GM19023 (cell line): ENCODE results near the gene HOXA9.
A peak's percentile ranks its signal among the peaks of the same experiment; 100 is the strongest.

Experiments used
- ATAC-seq: cut with Tn5 transposase; IDR thresholded peaks from one replicate; pipeline ENCODE4 v1.9.1; 2021; ENCODE audit warnings: mild to moderate bottlenecking, moderate library complexity; ENCODE audit not compliant: unreplicated experiment

The HOXA9 gene

DNA sequence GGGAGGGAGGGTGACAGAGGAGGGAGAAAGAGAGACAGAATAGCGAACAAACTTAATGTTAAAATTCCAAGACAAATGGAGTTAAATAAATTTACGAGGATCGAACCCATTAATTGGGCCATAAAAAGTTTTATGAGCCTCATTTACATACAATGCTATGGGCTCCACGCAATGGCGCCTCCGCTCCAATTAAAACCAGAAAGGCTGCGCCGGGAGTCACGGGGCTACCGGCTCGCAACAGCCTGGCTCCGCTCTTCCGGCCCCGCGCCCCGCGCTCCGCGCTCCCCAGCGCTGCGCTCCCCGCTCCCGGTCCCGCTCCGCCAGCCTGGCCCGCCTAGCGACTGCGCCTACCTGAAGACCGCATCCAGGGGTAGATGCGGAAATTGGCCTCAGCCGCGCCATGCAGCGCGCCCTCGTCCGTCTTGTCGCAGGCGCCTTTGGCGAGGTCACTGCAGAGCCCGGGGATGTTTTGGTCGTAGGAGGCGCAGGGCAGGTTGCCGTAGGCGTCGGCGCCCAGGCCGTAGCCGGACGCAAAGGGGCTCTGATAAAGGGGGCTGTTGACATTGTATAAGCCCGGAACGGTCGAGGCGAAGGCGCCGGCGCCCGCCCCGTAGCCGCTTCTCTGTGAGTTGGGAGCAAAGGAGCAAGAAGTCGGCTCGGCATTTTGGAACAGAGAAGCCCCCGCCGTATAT lies 9.4 kb downstream of the HOXA9 start:
- ATAC-seq = no peak

DNA sequence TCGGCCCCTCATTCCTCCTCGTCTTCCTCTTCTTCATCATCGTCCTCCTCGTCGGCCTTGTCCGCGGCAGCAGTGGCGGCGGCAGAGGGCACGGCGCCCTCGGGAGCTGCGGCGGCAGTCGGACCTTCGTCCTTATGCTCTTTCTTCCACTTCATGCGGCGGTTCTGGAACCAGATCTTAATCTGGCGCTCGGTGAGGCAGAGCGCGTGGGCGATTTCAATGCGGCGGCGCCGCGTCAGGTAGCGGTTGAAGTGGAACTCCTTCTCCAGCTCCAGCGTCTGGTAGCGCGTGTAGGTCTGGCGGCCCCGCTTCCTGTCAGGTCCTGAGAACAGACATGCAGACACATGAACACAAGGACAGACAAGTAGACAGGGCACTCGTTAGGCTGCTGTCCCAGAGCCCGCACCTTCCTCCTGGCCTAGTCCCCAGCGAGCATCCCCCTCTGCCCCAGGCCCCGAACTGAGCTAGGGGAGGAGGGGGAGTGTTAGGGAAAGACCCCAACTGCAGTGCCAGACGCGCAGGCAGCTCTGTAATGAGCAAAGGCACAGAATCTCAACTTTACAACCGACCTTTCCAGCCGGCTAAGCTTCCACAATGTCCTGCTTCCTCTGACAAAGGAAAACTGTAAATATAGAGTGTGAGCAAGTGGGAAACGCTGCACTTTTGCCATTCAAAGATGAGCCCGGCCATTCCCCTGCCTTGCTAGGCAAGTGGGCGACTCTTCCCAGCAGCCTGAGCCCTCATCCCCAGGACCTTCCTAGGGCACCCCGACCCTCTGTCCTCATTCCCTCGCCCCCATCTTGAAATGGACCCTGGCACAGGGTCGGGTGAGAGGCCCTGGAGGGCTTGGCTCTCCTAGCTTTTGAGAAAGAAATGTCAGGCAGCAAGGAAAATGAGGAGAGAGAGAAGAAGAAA lies 10.2 kb downstream of the HOXA9 start:
- ATAC-seq = no peak

DNA sequence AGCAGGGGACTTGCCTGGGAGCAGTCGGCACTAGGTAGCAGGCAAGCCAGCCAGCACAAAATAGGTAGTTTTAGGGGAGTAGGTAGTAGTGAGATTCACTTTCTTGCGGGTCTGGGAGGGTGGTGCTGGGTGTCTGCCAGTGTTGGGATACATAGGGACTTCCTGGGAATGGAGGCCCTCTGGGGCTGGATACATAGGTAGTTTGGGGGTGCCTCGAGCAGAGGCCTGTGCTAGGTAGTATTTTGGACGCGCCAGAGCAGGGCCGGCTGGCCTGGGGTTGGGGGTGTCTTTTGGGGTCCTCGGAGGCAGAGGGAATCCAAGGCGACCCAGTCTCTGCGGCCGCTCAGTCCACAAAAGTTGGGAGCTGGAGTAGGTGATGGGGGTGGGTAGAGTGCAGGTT lies 11.0 kb downstream of the HOXA9 start:
- no peak for ATAC-seq

DNA sequence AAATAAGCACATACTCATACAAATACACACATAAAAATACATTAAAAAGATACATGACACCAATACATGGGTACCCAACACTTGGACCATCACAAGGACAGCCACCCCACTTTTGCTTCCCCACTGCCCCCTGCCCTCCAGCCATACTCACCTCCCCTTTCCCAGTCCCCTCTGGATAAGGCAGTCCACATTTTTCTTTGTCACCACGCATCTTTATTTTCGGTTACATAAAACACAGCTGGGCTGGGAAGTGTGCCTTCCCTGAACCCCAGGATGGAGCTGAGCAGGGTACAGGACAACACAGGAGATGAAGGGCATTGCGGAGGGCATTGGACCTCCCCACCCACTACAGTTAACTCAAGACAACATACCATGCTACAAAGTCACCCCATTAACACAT lies 11.8 kb downstream of the HOXA9 start:
- no peak for ATAC-seq

DNA sequence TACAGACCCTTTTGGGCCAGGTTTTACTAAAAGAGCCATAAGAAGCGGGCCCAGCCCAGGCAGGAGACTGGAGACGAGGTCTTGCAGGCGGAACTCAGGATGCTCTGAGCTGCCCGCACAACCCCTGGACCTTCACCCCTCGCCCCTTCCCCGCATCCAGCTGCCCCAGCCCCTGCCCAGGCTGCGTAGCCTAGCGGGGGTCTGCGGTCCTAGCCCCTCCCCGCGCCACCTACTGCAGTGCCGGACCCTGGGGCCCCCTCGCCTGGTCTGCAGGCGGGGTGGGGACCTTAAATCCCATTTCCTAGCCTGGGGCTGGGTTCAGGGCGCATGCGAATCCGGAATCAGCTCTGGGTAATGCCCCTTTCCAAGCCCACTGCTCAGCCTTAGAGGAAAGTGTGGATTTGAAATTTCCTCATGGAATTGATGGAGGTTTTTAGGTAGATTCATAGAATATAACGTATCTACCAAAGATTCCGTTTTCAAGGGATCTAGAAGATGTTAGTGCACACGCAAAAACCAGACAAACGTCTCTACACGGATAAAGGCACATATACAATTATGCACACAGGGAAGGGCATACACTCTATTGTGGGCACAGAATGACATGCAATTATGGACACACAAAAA lies 12.4 kb downstream of the HOXA9 start:
- ATAC-seq = no peak

DNA sequence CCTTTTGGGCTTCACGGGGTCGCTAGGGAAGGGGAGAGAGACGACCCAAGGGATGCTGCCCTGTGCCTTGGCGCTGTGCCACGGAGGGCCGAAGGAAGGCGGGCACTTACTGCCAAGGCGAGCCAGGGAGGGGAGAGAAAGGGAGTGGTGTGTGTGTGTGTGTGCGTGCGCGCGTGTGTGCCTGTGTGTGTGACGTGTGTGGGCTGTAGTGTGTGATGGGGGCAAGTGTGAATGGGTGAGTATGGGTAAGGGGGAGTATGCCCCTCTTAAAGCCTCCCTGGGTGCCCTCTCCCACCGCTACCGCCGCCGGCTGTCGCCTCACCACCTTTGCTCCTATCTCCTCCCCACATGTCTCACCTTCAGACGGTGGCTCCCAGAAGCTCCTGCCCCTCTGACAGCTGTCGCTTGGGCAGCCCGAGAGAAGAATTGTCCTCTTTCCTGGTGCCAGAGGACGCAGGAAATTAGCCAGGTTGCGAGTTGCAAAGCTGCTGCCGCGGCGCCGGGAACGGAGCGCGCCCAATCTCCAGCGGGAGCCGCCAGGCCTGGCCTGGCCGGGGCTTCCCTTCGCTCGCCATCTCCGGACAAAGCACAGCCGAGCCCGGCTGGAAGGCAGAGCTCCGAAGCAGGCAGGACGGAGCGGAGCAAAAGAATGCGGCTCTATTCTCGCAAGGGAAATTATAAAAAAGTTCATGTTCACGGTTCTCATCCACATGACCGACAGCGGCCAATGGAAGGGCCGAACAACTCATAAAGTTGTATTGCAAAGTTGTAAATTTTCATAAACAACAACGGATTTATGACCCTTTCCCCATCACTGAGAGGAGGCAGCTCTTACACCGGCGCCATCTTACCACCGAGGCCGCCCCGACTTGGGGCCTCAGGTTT lies 13.2 kb downstream of the HOXA9 start, which contains the start of gene HOXA3:
Gene HOXA3 (minus strand): TSS at position 653 of the 885 bp plus-strand sequence. CDS start 41,943 bp downstream, outside the sequence.
- ATAC-seq = no peak

DNA sequence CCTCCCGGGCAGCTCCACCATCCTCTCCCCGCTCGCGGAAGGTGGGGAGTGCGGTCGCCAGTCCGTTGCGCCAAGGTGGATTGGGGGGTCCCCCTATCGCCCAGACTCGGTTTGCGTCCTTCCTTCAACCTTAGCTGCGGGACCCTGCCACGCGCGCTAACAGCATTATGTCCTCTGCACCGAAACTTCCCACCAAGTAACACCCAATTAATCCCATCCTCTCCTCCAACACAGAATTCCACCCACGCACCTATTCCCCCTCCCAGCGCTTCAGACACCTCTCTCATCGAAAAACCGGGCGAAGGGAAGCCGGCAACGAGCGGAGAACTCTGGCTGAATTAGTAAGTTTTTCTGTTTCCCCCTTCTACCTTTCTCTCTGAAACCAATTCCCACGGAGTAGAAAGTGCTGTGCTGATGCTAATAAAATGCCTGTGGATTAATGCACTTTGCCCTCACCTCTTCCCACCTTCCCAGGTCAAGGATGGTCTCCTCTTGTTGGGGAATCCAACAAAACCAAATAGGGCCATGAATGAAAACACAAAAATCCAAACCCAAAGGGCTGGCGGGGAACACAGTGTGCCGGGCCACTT lies 13.9 kb downstream of the HOXA9 start:
- no peak for ATAC-seq

DNA sequence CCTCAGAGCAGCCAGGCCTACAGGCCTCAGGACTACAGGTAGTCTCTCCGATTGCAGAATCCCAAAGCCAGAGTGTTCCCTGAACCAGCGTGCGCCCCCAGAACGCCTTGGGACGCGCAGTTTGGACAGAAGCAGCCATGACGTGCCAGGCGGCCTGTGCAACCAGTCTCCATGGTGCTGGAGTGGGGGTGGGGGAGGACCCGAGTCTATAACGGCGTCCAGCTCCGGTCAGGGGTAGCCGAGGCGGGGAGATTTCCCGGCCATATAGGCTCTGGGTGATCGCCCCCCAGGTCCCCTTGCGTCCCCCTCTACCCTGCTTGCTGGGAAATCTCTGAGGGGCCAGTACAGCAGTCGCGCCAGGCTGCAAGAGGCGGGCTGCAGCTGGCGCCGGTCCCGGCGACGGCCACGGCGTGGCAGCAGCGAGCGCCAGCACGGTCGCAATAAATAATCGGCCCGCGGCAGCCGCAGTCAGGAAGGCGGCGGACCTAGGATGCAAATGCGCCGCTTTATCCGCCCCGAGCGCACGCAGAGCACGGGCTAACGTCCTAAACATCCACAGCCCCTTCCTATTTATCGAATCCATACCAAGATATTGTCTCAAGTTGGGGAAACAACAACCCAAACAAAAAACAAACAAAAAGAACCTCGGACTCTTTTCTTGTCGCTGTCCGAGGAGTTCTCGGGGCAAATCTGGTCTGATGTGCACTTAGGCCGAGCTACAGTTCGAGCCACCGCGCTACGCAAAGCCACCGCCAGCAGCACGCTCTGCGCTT lies 14.6 kb downstream of the HOXA9 start:
- peak; percentile 87 for ATAC-seq

DNA sequence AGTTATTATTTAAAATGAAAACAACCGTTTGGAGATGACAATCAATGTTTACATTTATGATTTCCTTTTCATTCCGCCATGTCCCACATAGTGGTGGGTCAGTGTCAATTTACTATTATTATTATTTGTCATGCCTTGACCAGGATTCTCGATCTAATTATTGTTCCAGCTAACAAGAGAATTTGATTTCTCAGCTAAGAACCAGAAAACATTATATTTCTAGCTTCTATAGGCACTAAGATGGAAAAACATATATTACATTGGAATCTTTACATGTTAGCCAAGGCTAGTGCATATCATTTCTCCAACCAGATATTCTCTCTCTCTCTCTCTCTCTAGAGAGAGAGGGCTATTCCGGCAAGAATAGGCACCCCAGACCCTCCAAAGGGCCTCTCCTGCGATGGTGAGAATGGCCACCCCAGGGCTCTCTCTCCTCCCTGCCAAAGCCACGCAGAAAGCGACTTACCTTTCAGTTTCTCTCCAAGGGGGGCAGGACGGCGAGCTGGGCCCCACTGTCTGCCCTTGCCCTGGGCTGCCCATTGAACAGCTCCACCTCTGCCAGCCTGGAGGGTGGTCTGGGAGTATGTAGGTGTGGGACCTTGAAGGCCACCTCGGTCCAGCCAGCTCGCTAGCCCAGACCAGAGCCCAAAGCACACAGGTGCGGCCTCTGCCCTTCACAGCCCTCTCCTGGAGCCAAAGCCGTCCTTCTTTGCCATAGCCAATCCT lies 15.3 kb downstream of the HOXA9 start:
- no peak for ATAC-seq

DNA sequence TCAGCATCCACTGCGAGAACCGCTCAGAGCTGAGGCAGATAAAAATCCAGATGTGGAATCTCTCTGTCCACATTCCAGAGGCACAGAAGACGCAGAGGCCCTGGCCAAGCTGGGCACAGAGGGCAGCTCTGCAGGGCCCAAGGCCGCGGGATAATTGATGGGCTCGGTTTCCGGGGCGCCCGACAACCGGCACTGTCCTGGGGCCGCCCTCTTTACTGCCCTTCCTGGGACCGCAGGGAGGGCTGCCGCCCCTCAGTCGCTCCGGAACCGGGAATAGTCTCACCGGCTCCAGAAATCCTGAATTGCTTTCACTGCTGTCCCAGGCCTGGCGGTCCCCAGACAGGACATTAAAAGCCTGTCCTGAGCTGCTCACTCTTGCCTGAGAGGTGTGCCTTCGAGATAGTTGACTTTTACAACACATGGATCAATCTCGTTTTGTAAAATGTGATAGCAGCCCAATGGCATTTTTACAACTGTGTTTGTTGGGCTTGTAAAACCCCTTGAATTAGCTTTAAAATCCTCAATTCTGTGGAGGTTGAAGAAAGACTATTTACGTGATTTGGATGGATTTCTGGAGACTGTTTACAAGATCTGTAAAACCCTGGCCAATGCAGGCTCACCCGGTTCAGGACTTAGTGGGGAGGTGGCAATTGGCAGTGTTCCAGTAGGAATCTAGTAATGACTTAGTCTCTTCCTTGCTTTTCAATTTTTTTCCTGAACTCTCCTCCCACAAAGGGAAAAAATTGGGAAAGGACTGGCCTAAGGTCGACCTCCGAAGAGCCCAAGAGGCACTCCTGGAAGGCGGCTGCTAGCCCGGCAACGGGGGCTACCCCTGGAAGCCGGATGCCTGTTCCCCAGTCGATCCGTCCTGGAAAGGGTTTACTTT lies 16.3 kb downstream of the HOXA9 start:
- ATAC-seq = no peak

DNA sequence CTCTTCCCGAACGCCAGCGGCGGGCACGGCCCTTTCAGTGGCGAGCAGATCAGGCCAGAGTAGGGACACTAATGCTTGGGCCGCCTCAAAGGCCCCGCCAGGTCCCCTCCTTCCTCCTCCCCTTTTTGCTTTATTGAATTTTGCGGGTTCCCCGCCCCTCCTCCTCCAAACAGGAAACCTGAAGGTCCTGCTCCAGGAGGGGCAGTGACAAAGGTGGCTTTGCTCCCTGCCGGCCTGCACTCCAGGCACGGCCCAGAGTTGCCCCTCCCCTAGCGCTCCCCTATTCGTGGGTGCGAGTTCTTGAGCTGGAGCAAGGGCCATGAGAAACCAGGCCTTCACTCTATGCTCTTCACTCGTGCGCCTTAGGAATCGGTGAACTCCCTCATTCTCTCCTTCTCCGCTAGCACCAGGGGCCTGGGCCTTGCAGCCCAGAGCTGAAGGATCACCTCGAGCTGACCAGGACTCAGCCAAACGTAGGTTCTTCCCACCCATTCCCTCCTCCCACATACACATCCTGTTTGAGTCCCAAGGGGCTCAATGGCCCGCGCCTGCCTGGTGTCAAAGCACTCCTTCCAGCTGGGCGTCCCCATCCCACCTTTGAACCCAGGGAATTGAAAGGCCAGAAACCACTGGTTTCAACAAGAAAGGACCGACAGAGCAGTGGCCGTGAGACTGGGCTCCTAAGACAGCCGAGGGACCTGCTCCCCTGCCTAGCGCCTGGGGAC lies 17.1 kb downstream of the HOXA9 start:
- no peak for ATAC-seq

DNA sequence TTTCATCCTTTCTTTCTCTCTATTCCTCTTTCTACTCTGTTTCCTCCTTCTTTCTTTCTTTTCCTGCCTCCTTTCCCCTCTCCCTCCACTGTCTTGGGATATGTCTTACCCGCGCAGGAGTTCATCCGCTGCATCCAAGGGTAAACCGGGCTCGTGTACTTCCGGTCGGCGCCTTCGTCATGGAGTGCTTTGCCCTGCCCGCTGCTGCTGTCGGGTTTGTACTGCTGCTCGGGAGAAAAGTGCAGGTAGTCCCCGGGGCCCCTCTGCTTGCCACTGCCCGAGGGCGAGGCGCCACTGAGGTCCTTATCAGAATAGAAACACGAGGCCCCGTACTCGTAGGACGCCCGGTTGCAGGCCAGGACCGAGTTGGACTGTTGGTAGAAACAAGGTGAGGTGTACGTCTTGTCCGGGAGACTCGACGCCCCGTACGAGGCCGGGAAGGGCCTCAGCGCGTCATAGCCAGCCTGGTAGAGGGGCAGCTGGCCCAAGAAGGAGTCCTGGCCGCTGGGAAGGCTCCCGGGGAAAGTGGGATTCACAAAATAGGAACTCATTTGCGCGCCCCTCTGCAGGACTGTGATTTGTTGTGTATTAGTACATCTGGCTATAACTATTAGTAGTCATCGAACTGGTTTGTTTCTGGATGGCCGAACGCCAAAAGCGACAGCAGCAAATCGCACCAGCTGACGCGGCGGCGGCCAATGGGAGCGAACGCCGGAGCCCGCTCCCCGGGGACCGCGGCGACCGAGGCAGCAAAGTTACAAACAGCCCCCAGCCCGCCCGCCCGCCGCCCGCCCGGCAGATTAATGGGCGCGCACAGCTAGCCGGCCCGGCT lies 17.9 kb downstream of the HOXA9 start, which contains the start of gene HOXA6:
Gene HOXA6 (minus strand): TSS at position 576 of the 832 bp plus-strand sequence. CDS start 25 bp downstream, at position 551.
- ATAC-seq = no peak

DNA sequence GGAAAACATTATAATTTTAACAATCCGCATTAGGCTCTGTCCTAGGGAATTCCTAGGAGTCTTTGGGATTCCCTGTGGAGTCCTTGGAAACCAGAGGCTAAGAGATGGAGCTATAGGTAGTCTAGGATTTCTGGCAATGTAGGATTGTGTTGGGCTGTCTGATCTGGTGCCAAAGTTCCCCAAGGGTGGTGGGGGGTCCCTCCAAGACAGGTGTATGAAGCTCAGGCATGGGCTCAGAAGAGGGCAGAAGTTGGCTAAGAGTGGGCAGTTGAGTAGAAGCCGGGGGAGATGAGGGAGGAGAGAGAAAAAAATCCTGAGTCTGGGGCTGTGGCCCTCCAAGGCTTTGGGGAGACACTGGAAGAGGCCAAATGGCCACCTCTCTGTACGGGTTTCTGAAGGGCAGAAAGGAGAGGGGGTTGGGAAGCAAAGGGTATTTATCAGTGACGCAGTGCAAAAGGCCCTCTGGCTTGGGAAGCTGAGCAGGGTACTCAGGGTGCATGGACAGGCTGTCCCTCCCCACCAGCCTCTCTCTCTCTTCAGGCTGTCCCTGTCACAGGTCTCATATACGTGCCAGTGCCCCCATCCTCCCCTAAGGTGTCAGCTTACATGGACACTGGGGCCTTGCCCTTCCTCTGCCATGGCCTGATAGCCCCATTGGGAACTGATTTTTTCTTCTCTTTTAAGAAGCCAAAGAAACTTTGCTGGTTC lies 18.7 kb downstream of the HOXA9 start:
- ATAC-seq = no peak

DNA sequence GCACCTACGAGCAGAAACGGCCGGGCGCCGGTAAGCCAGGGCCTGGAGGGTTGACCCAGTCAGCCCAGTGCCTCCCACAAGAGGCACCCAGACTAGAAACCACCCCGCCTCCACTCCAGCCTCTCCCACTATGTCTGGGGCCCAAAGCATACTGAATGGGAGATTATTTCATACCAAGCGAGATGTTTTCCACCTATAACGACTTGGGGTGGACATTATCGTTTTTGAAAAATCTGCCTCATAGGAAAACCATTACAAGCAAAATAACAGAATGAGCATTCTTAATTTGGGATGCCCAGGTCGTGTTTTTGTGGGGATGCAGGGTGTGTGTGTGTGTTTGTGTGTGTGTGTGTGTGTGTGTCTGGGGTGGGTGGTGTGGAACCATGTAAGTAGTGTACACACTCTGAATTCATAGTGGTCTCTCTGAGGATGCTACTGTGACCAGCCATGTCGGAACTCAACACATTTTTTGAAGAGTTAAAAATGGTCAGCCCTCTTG lies 19.4 kb downstream of the HOXA9 start:
- no peak for ATAC-seq

DNA sequence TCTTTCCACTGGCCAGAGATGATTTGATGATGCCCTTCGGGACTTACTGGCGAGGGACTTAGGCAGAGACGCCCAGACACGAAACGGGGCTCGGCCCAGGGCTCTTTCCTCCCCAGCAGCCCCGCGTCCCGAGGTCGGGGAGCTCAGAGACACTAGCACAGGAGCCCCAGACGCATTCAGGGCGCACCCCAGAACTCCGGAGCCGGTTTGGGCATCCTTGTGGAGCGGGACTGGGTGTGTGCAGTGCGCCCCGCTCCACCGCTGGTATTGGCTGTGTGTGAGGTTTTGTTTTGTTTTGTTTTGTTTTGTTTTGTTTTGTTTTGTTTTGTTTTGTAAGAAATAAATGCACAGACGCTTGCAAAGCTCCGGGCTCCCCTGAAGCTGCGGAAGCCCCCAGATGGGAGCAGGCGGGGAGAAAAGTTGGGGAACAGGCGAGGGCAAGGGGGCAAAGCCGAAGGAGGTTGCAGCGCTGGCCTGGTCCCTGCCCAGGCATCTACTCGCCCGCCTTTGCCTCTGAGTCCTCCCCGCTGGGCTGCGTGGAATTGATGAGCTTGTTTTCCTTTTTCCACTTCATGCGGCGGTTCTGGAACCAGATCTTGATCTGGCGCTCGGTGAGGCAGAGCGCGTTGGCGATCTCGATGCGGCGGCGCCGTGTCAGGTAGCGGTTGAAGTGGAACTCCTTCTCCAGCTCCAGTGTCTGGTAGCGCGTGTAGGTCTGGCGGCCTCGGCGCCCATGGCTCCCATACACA lies 20.0 kb downstream of the HOXA9 start:
- no peak for ATAC-seq
